Neural cell (in vitro differentiated cells): ENCODE results near the gene MROH2A. TPM values are rescaled to one million over a fixed set of nuclear protein-coding genes. Genes with fewer than 3 reads are reported as not detected.

ENCODE experiments used
- H2AFZ ChIP-seq: fragments of 200-600, 300-800 bp; sonication (generic), shearing (Covaris generic); 2 replicates; pipeline ENCODE4 v1.6.0; 2014; ENCODE audit warnings: low read depth, mild to moderate bottlenecking, antibody characterized with exemption, low read length, moderate library complexity
- H3F3A ChIP-seq: fragments of 200-600 bp; shearing (Covaris generic); 2 replicates; pipeline ENCODE4 v1.6.1; 2016; ENCODE audit warnings: mild to moderate bottlenecking, moderate library complexity, mixed read lengths, antibody characterized with exemption, low read length; ENCODE audit not compliant: insufficient read depth, poor library complexity, severe bottlenecking
- H3K27ac ChIP-seq: fragments of 200-600, 300-800 bp; sonication (generic), shearing (Covaris generic); 2 replicates; pipeline ENCODE4 v1.5.1; 2014; ENCODE audit warnings: mild to moderate bottlenecking, low read length, moderate library complexity
- H3K27me3 ChIP-seq: fragments of 300-800, 200-600 bp; sonication (generic), shearing (Covaris generic); 2 replicates; pipeline ENCODE4 v1.6.0; 2014; ENCODE audit warnings: mild to moderate bottlenecking, low read depth, low read length, moderate library complexity; ENCODE audit not compliant: insufficient read depth
- H3K36me3 ChIP-seq: fragments of 300-800, 200-600 bp; sonication (generic), shearing (Covaris generic); 2 replicates; pipeline ENCODE4 v1.5.1; 2014; ENCODE audit warnings: mild to moderate bottlenecking, antibody characterized with exemption, low read length, moderate library complexity; ENCODE audit not compliant: insufficient read depth
- H3K4me2 ChIP-seq: fragments of 300-800, 200-600 bp; sonication (generic), shearing (Covaris generic); 2 replicates; pipeline ENCODE4 v1.6.0; 2014; ENCODE audit warnings: mild to moderate bottlenecking, low read length
- H3K4me3 ChIP-seq: fragments of 300-800, 200-600 bp; sonication (generic), shearing (Covaris generic); 2 replicates; pipeline ENCODE4 v1.5.1; 2014; ENCODE audit warnings: mild to moderate bottlenecking, low read length, moderate library complexity
- H3K79me2 ChIP-seq: fragments of 200-600 bp; shearing (Covaris generic); replicated peaks from 2 replicates; pipeline ENCODE4 v1.6.0; 2014; ENCODE audit warnings: mild to moderate bottlenecking, low read length, moderate library complexity; ENCODE audit not compliant: insufficient read depth
- H3K9ac ChIP-seq: fragments of 300-800, 200-600 bp; sonication (generic), shearing (Covaris generic); 2 replicates; pipeline ENCODE4 v1.6.1; 2016; ENCODE audit warnings: mild to moderate bottlenecking, low read length, mixed read lengths
- H3K9me2 ChIP-seq: fragments of 200-600 bp; shearing (Covaris generic); 2 replicates; pipeline ENCODE4 v1.6.1; 2016; ENCODE audit warnings: mild to moderate bottlenecking, low read length, mixed read lengths; ENCODE audit not compliant: insufficient read depth
- H3K9me3 ChIP-seq: fragments of 200-600, 300-800 bp; sonication (generic), shearing (Covaris generic); 2 replicates; pipeline ENCODE4 v1.6.1; 2016; ENCODE audit warnings: mild to moderate bottlenecking, mixed run types, low read length, moderate library complexity, mixed read lengths
- H4K20me1 ChIP-seq: fragments of 200-600 bp; shearing (Covaris generic); 2 replicates; pipeline ENCODE4 v1.6.1; 2016; ENCODE audit warnings: mild to moderate bottlenecking, mixed run types; ENCODE audit not compliant: insufficient read depth
- CTCF ChIP-seq: fragments of 450-650 bp; IDR thresholded peaks from 2 replicates; pipeline ENCODE4 v1.5.1; 2014; ENCODE audit warnings: antibody characterized with exemption, mild to moderate bottlenecking, moderate library complexity; ENCODE audit not compliant: poor library complexity, severe bottlenecking
- EP300 ChIP-seq: fragments of 450-650 bp; conservative IDR thresholded peaks from 2 replicates; pipeline ENCODE4 v1.6.1; 2014; ENCODE audit warnings: antibody characterized with exemption, mild to moderate bottlenecking, moderate library complexity; ENCODE audit not compliant: poor library complexity, severe bottlenecking
- EZH2 ChIP-seq: fragments of 200-600, 300-800 bp; shearing (Covaris generic), sonication (generic); IDR thresholded peaks from 2 replicates; pipeline ENCODE4 v1.6.1; 2014; ENCODE audit warnings: antibody characterized with exemption, low read length, borderline replicate concordance, mild to moderate bottlenecking; ENCODE audit not compliant: insufficient read depth, poor library complexity, severe bottlenecking
- MXI1 ChIP-seq: fragments of 450-650 bp; conservative IDR thresholded peaks from 2 replicates; pipeline ENCODE4 v1.6.1; 2014; ENCODE audit warnings: antibody characterized with exemption, mild to moderate bottlenecking; ENCODE audit not compliant: poor library complexity, severe bottlenecking
- POLR2AphosphoS5 ChIP-seq: IDR thresholded peaks from 2 replicates; pipeline ENCODE4 v1.6.1; 2012
- RAD21 ChIP-seq: fragments of 450-650 bp; conservative IDR thresholded peaks from 2 replicates; pipeline ENCODE4 v1.6.1; 2014; ENCODE audit warnings: antibody characterized with exemption, mild to moderate bottlenecking, moderate library complexity
- REST ChIP-seq: IDR thresholded peaks from 2 replicates; pipeline ENCODE4 v1.6.1; 2012; ENCODE audit warnings: borderline replicate concordance
- SMC3 ChIP-seq: fragments of 450-650 bp; conservative IDR thresholded peaks from 2 replicates; pipeline ENCODE4 v1.6.1; 2014; ENCODE audit warnings: antibody characterized with exemption, mild to moderate bottlenecking, moderate library complexity; ENCODE audit not compliant: poor library complexity
- TAF1 ChIP-seq: IDR thresholded peaks from 2 replicates; pipeline ENCODE4 v1.6.1; 2012; ENCODE audit warnings: low read depth
- polyA plus RNA-seq: library from polyadenylated mRNA; depleted of rRNA; stranded (reverse); fragments of >200 nt; gene quantifications from 2 replicates; pipeline ENCODE4 v1.2.3, GENCODE V29; 2014

The MROH2A gene
- polyA plus RNA-seq, 1 donor from 2014 or later = not detected

GRCh38 chr2:233743464-233744259 is 34.5 kb upstream of the MROH2A start:
- TF ChIP-seq TAF1 = no peak
- no peak for TF ChIP-seq CTCF
- TF ChIP-seq RAD21 = no peak
- TF ChIP-seq REST = no peak
- no peak for TF ChIP-seq SMC3
- no peak for TF ChIP-seq EZH2
- TF ChIP-seq POLR2AphosphoS5 = no peak
- no peak for TF ChIP-seq EP300
- TF ChIP-seq MXI1 = no peak
- H4K20me1 ChIP-seq = no peaks in the 10 kb centered on the region
- H3F3A ChIP-seq = no peaks in the 10 kb centered on the region
- no peak overlapping the region for H3K9ac ChIP-seq
- no peaks in the 10 kb centered on the region for H3K9me3 ChIP-seq
- H3K9me2 ChIP-seq = no peaks in the 10 kb centered on the region
- H3K27ac ChIP-seq = no peak overlapping the region
- no peaks in the 10 kb centered on the region for H3K79me2 ChIP-seq
- H2AFZ ChIP-seq = no peak overlapping the region
- no peaks in the 10 kb centered on the region for H3K36me3 ChIP-seq
- no peak overlapping the region for H3K4me2 ChIP-seq
- no peak overlapping the region for H3K4me3 ChIP-seq
- no peaks in the 10 kb centered on the region for H3K27me3 ChIP-seq

- no peaks in the 10 kb centered on the region for H3K9me2 ChIP-seq
- H3K79me2 ChIP-seq = no peaks in the 10 kb centered on the region
- no peak overlapping the region for H2AFZ ChIP-seq
- H3K9me3 ChIP-seq = no peaks in the 10 kb centered on the region
- H4K20me1 ChIP-seq = no peaks in the 10 kb centered on the region
- H3K4me3 ChIP-seq = no peak overlapping the region
- H3K27me3 ChIP-seq = no peaks in the 10 kb centered on the region
- no peak overlapping the region for H3K4me2 ChIP-seq
- H3K36me3 ChIP-seq = no peaks in the 10 kb centered on the region
- no peak overlapping the region for H3K9ac ChIP-seq
- no peak overlapping the region for H3K27ac ChIP-seq
- TF ChIP-seq REST = no peak
- TF ChIP-seq EP300 = no peak
- TF ChIP-seq TAF1 = no peak
- TF ChIP-seq CTCF = no peak
- TF ChIP-seq EZH2 = no peak
- TF ChIP-seq MXI1 = no peak
- TF ChIP-seq POLR2AphosphoS5 = no peak
- TF ChIP-seq SMC3 = no peak
- no peak for TF ChIP-seq RAD21
- no peaks in the 10 kb centered on the region for H3F3A ChIP-seq
Observed at GRCh38 chr2:233745073-233745755, 32.9 kb upstream of the MROH2A start.
